SU-DHL-6 (cell line): ENCODE measurements around the gene RWDD1.

Source experiments
- H2AFZ ChIP-seq: fragments of 200-600 bp; sonication (generic); 2 replicates; pipeline ENCODE4 v1.6.1; 2014; ENCODE audit warnings: low read depth, mild to moderate bottlenecking, moderate library complexity, mixed read lengths, antibody characterized with exemption, low read length; ENCODE audit not compliant: severe bottlenecking
- H3F3A ChIP-seq: fragments of 200-600 bp; shearing (Covaris generic); 2 replicates; pipeline ENCODE4 v1.6.0; 2016; ENCODE audit warnings: antibody characterized with exemption, mild to moderate bottlenecking; ENCODE audit not compliant: insufficient read depth
- H3K27ac ChIP-seq: fragments of 200-600 bp; sonication (generic); 2 replicates; pipeline ENCODE4 v1.5.1; 2016; ENCODE audit warnings: low read depth, mild to moderate bottlenecking, low read length, moderate library complexity, mixed read lengths
- H3K27me3 ChIP-seq: fragments of 200-600 bp; sonication (generic), shearing (Covaris generic); 2 replicates; pipeline ENCODE4 v1.6.0; 2014; ENCODE audit warnings: mild to moderate bottlenecking, low read length
- H3K36me3 ChIP-seq: fragments of 200-600 bp; sonication (generic); 2 replicates; pipeline ENCODE4 v1.6.1; 2014; ENCODE audit warnings: mild to moderate bottlenecking, low read length, mixed read lengths
- H3K4me2 ChIP-seq: fragments of 300-600, 200-600 bp; shearing (Covaris generic), sonication (generic); 2 replicates; pipeline ENCODE4 v1.6.0; 2014; ENCODE audit warnings: low read length, low read depth, mild to moderate bottlenecking; ENCODE audit not compliant: poor library complexity, severe bottlenecking
- H3K4me3 ChIP-seq: fragments of 200-600 bp; sonication (generic); 2 replicates; pipeline ENCODE4 v1.5.1; 2014; ENCODE audit warnings: antibody characterized with exemption, low read length, mild to moderate bottlenecking, mixed read lengths; ENCODE audit not compliant: insufficient read depth, poor library complexity, severe bottlenecking
- H3K79me2 ChIP-seq: fragments of 200-600 bp; sonication (generic); 2 replicates; pipeline ENCODE4 v1.6.1; 2014; ENCODE audit warnings: mild to moderate bottlenecking, low read length, moderate library complexity; ENCODE audit not compliant: insufficient read depth
- H3K9ac ChIP-seq: fragments of 200-600 bp; sonication (generic); 2 replicates; pipeline ENCODE4 v1.7.0; 2014; ENCODE audit warnings: mild to moderate bottlenecking, low read length
- H3K9me2 ChIP-seq: fragments of 200-600 bp; sonication (generic); replicated peaks from 2 replicates; pipeline ENCODE4 v1.6.1; 2014; ENCODE audit warnings: low read length; ENCODE audit not compliant: insufficient read depth
- H3K9me3 ChIP-seq: fragments of 200-600 bp; sonication (generic); 2 replicates; pipeline ENCODE4 v1.6.1; 2014; ENCODE audit warnings: low read length, mixed read lengths; ENCODE audit not compliant: insufficient read depth
- H4K20me1 ChIP-seq: fragments of 200-600 bp; sonication (generic); 2 replicates; pipeline ENCODE4 v1.6.1; 2014; ENCODE audit warnings: low read depth, mild to moderate bottlenecking, antibody characterized with exemption, low read length, moderate library complexity, mixed read lengths
- CTCF ChIP-seq: fragments of 200-600 bp; sonication (generic); IDR thresholded peaks from one replicate; pipeline ENCODE4 v1.5.1; 2017; ENCODE audit warnings: antibody characterized with exemption, mild to moderate bottlenecking, low read length, moderate library complexity; ENCODE audit not compliant: insufficient read depth, poor library complexity, severe bottlenecking
- EZH2phosphoT487 ChIP-seq: fragments of 200-600 bp; sonication (generic), shearing (Covaris generic); conservative IDR thresholded peaks from 2 replicates; pipeline ENCODE4 v1.6.1; 2018; ENCODE audit warnings: mild to moderate bottlenecking, antibody characterized with exemption, low read length, moderate library complexity, mixed read lengths

Gene RWDD1

DNA sequence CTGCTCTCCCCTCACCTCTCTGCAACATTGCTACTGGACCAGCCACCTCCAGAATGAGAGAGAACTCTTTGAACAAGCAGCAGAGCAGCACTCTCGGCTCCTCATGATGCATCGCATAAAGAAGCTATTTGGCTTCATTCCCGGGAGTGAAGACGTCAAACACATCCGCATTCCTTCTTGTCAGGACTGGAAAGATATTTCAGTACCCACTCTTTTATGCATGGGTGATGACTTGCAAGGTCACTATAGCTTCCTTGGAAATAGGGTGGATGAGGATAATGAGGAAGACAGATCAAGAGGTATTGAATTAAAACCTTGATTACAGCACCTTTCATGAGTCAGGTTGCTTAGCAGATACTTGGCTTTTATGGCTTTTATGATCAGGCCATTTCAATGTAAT is 13.4 kb upstream of the RWDD1 start:
- H2AFZ ChIP-seq = no peak overlapping the region
- H3K79me2 ChIP-seq = no peaks in the 10 kb centered on the region
- H3K4me2 ChIP-seq = no peak overlapping the region
- no peaks in the 10 kb centered on the region for H3K27me3 ChIP-seq
- TF ChIP-seq CTCF = no peak
- no peak for TF ChIP-seq EZH2phosphoT487
- no peak overlapping the region for H3K27ac ChIP-seq
- H3K9me2 ChIP-seq = no peaks in the 10 kb centered on the region
- H3K36me3 ChIP-seq = no peaks in the 10 kb centered on the region
- H3K9ac ChIP-seq = no peak overlapping the region
- H3K9me3 ChIP-seq = no peaks in the 10 kb centered on the region
- H4K20me1 ChIP-seq = no peaks in the 10 kb centered on the region
- H3K4me3 ChIP-seq = no peak overlapping the region
- H3F3A ChIP-seq = no peaks in the 10 kb centered on the region

GRCh38 chr6:116560130-116560529 is 11.2 kb upstream of the RWDD1 start:
- no peaks in the 10 kb centered on the region for H3F3A ChIP-seq
- H3K9me3 ChIP-seq = no peaks in the 10 kb centered on the region
- H3K27me3 ChIP-seq = no peaks in the 10 kb centered on the region
- no peak overlapping the region for H2AFZ ChIP-seq
- H4K20me1 ChIP-seq = no peaks in the 10 kb centered on the region
- H3K9ac ChIP-seq = no peak overlapping the region
- TF ChIP-seq CTCF (no peak), EZH2phosphoT487 (no peak)
- no peaks in the 10 kb centered on the region for H3K79me2 ChIP-seq
- H3K4me3 ChIP-seq = no peak overlapping the region
- no peak overlapping the region for H3K4me2 ChIP-seq
- H3K36me3 ChIP-seq = no peaks in the 10 kb centered on the region
- no peaks in the 10 kb centered on the region for H3K9me2 ChIP-seq
- H3K27ac ChIP-seq = no peak overlapping the region

DNA sequence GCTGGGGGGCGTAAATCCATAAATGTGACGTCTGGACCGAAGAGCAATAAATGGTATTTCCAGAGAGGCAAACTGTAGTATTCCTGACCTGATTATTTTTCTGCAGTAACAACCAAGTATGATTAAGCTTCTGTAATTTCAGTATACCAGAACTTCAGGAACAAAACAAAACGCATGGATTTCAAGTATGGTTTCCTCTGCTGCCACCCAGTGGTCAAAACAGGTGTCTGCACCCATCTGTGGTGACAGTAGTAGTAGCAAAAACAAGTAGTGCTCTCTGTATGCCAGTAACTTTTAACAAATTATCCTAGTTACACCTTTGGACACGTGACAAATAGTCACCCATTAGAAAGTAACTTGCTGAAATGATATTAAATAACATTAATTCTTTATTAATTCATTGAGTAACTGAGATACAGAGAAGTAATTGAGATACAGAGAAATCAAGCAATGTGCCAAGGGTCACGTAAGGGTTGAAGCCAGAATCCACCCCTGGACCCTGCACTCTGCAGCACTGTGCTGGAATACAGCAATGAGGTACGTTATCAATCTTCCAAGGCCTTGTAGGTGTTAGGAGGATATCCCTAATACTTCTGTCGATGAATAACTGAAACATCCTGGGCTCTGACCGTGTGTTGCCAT is 9.8 kb upstream of the RWDD1 start:
- no peaks in the 10 kb centered on the region for H3K9me3 ChIP-seq
- H3K9ac ChIP-seq = no peak overlapping the region
- H3K9me2 ChIP-seq = no peaks in the 10 kb centered on the region
- H3K27me3 ChIP-seq = no peaks in the 10 kb centered on the region
- H3K36me3 ChIP-seq = no peaks in the 10 kb centered on the region
- no peaks in the 10 kb centered on the region for H3K79me2 ChIP-seq
- no peak overlapping the region for H3K4me3 ChIP-seq
- H3F3A ChIP-seq = no peaks in the 10 kb centered on the region
- TF ChIP-seq EZH2phosphoT487 (no peak), CTCF (peak; percentile 84)
- no peak overlapping the region for H3K27ac ChIP-seq
- no peaks in the 10 kb centered on the region for H4K20me1 ChIP-seq
- H2AFZ ChIP-seq = no peak overlapping the region
- no peak overlapping the region for H3K4me2 ChIP-seq
